ENCODE data around the gene NCSTN.
A peak's percentile ranks its signal among the peaks of the same experiment; 100 is the strongest.

NCSTN gene

DNA sequence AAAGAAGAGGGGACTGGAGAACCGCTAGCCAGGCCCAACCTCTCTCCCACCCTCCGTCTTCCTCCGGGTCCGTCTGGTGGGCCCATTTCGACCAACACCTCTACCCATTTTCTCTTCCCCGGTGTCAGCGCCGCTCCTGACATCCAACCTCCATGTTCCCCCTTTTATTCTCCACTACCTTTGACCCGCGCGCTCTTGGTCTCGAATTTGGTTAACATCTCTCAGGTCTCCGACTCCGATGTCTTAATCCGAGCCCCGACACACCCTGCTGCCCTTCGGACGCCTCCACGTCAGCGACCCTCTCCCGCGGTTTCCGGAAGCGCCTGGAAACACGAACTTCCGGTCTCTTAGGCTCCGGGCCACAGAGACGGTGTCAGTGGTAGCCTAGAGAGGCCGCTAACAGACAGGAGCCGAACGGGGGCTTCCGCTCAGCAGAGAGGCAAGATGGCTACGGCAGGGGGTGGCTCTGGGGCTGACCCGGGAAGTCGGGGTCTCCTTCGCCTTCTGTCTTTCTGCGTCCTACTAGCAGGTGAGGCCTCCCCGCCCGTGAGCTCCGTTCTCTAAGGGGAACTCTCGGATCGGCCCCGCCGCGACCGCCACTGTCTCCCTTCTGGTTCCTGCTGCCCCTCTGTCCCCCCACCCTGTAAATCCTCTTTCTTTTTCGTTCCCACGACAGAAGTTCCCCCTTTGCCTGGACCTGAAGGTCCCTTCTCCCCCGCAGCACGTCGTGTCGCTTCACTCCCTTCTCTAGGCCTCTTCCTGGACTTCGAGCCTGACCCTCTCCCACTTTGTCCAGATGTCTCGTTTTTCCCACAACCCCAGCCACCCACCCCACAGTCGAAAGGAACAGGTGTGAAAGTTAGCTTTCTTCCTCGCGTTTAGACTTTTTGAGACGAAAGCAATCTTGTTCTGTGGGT lies at the start of gene NCSTN, which contains the start of gene COPA:
Gene NCSTN, plus strand, starts transcription at position 431 of the 917 bp plus-strand sequence. Its CDS starts 14 bp downstream, at position 445.
Gene COPA, minus strand, starts transcription at position 298 of the 917 bp plus-strand sequence. Its CDS starts 80 bp downstream, at position 218.
- peak; percentile 79 for DNase-seq (ENCODE audit: low read depth)

GRCh38 chr1:160296036-160296435 lies 47.1 kb upstream of the NCSTN start:
- DNase-seq (ENCODE audit: low read depth) = no peak

GRCh38 chr1:160300173-160300572 lies 43.0 kb upstream of the NCSTN start:
- no peak for DNase-seq (ENCODE audit: low read depth)

GRCh38 chr1:160307118-160307791 lies 35.9 kb upstream of the NCSTN start:
- DNase-seq (ENCODE audit: low read depth) = no peak

DNA sequence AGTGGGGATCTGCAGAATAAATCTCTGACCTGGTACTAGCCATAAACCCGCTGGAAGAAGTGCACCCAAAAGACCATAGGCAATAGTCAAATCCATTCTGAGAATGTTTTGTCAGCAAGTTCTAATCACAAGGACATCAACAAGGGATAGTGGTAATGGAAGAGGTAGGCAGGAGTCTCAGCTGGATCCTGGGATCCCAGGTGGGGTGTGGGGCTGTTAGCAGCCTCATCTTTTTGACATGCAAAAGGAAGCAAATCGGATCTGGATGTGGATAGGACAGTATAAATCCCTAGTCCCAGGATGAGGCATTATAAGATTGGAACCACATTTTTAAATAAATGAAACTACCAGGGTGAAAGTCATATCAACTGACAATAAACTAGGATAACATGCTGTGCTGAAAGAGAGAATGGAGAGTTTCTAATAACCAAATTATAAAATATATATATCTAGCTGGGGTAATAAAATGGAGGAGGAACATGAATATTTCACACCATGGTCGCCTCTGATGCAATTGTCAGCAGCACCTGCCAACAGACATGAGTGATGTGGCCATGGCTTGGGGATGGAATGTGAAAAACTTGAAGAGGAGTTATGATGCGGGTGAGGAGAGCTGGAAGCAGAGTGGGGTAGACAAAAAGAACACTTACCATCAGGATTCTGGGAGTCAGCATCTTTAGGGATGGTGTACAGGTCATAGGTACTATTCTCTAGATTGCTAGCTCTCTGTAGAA lies 34.6 kb upstream of the NCSTN start:
- DNase-seq (ENCODE audit: low read depth) = no peak

- DNase-seq (ENCODE audit: low read depth) = no peak
Measured at GRCh38 chr1:160309185-160309557, 34.0 kb upstream of the NCSTN start.

DNA sequence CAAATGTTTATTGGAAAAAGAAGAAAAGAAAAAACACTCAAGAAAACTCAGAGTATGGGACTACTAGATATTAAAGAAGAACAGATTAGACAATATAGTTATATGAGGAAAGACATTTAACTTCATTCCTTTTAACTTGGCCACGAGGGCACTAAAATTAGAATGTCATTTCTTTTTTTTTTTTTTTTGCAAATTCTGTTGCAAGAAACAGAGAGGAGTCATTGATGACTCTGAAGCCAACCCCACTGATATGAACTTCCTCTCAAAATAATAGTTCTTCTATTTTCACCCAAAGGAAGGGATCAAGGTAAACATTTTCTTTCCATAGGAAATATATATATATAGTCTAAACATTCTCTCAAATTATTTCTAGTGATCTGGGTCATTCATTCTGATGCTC lies 33.6 kb upstream of the NCSTN start:
- DNase-seq (ENCODE audit: low read depth) = no peak

DNA sequence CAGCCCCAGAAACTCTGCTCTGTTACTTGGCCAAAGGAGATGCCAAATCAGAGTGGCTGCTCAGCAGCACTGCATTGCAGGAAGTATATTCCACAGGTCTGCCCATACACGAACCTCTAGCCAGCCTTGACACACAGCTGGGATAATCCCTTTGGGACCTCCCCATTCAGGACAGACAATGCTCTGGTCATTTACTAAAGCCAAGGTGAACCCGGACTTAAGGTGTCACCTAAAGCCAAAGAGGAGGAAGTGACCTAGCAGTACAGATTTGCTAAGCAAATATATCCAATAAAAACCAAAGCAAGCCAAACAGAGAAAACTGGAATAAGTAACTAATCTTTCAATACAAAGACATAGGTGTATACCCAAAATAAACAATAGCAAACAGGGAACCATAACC lies 27.8 kb upstream of the NCSTN start:
- no peak for DNase-seq (ENCODE audit: low read depth)

GRCh38 chr1:160322831-160323230 lies 20.4 kb upstream of the NCSTN start:
- DNase-seq (ENCODE audit: low read depth) = no peak

DNA sequence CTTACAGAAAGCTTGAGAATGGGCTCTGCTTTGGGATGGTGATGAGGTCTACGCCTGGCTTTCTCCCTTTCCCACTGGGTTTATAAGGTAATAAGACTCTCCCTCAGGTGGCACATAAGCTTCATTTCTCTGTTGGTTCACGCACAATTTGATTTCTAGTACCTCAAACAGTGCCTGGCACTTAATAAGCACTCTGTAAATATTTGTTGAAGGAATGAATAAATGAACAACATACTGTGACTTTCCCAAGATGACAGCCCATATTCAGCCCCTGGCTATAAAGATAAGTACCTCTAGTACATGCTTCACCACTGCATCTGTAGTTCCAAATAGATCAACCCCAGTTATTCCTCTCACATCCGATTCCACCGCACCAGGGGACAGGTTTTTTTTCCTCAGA lies 17.9 kb upstream of the NCSTN start:
- DNase-seq (ENCODE audit: low read depth) = no peak

GRCh38 chr1:160326418-160326817 lies 16.8 kb upstream of the NCSTN start:
- no peak for DNase-seq (ENCODE audit: low read depth)

DNA sequence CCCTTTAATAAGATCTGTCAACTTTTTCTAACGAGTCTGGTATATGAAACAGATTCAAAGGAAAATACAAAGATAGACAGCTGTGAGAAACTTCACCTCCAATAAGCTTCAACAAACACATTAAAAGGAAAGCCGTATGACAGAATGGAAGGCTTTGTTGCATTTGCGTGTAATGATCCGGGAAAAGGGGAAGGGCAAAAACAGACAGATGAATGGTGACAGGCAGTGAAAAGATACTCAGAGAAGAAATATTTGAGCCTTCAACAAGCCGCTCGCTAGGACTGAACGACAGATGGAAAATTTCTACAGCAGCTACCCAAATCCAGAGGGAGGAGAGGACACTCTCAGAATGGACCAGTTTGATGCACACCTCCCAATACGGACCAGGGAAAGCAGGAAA lies 15.0 kb upstream of the NCSTN start:
- DNase-seq (ENCODE audit: low read depth) = no peak

DNA sequence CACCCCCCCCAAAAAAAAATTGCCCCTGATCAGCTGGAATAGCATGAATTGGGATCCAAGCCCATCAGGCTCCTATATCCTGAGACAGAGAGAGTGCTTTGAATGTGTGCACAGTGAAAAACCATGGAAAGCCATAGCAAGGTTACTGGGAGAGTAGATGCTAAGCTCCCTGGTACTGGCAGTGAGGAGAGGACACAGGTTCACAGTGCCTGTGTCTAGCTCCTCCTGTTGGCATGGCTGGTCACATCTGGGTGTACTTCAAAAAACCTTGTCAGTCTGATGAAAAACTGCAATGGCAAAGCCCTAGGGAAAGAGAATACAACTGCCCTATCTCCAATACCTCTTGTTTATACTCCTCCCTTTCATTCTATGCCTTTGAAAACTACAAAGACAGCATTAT lies 13.1 kb upstream of the NCSTN start:
- DNase-seq (ENCODE audit: low read depth) = no peak

- no peak for DNase-seq (ENCODE audit: low read depth)
Measured at GRCh38 chr1:160332516-160332915, 10.7 kb upstream of the NCSTN start.

GRCh38 chr1:160338580-160338979 lies 4.6 kb upstream of the NCSTN start:
- no peak for DNase-seq (ENCODE audit: low read depth)

- DNase-seq (ENCODE audit: low read depth) = no peak
Measured at GRCh38 chr1:160340146-160340545, 3.0 kb upstream of the NCSTN start.

DNA sequence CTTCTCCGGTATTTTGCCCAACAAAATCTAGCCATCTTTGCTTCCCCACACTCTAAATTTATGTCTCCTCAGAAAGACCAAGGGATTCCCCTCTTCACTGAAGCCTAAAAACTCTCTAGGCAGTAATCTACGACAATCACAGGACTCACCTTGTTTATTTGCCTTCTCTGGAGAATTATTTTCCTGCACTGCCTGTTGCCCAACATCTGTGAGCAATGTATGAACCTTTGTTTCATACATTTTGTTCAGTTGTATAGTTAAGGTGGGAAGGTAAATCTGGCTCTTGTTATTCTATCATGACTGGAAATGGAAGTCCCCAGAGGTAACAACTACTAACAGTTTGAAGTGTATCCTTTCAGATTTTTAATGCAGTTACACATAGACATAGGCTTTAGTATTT lies 2.3 kb upstream of the NCSTN start:
- no peak for DNase-seq (ENCODE audit: low read depth)

DNA sequence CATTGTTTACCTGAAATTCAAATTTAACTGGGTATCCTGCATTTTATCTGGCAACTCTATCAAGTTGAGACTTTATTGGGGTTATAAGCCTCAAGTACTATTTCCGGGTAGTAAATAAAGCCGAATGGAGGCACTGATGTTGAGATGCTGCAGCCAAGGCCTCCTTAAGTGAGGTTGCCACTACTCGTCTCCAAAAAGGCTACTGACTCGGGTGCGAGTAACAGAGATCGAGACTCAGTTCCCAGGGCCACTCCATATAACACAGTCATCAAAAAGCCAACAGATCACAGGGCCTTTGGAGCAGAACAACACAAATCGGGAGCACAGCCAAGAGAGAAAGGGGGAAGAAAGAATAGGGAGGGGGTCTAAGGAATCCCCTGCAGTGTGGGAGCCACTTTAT lies 657 bp upstream of the NCSTN start:
- DNase-seq (ENCODE audit: low read depth) = no peak

GRCh38 chr1:160344241-160344640 lies 1.1 kb downstream of the NCSTN start:
- no peak for DNase-seq (ENCODE audit: low read depth)

GRCh38 chr1:160344936-160345335 lies 1.8 kb downstream of the NCSTN start:
- no peak for DNase-seq (ENCODE audit: low read depth)

- DNase-seq (ENCODE audit: low read depth) = no peak
Measured at GRCh38 chr1:160346463-160346862, 3.3 kb downstream of the NCSTN start.

- DNase-seq (ENCODE audit: low read depth) = no peak
Measured at GRCh38 chr1:160346958-160347357, 3.8 kb downstream of the NCSTN start.

DNA sequence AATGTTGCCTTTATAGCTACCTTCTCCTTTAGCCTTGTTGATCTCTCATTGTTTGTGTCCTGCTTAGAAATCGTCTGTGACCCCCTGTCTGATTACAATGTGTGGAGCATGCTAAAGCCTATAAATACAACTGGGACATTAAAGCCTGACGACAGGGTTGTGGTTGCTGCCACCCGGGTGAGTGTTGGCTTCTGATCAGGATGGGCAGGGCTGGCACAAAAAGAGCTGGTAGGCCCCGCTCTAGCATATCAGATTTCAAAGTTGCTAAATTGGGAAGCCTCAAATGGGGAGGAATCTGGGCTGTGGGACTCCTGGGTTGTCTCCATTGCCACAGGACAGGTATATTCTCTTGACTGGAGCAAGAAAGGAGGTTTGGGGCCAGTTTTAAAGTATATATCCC lies 8.4 kb downstream of the NCSTN start:
- no peak for DNase-seq (ENCODE audit: low read depth)

All from stimulated activated CD8-positive, alpha-beta memory T cell treated with anti-CD3 and anti-CD28 coated beads, Interleukin-7, amount 100 ng/mL, for 24 hours (primary cell).